GM12878 (cell line): ENCODE measurements around the gene TECTB. TPM values are rescaled to one million over a fixed set of nuclear protein-coding genes. Genes with fewer than 3 reads are reported as not detected.

Experiments
- ATAC-seq: fragments of 200-7000 bp; cut with Tn5 transposase; 3 replicates; pipeline ENCODE4 v1.9.1; 2020; ENCODE audit warnings: mild to moderate bottlenecking, moderate library complexity
- BruUV-seq: library from RNA; stranded (reverse); fragments of 400-500 nt; replicated peaks from 2 replicates; lab custom pipeline; 2021; lab: Mats Ljungman, UMichigan
- CTCF ChIA-PET: fragments of 300-600 bp; sonication (Branson Sonifier 250); formaldehyde crosslinking; extraction: SDS; loops from one replicate; lab custom pipeline; 2021; ENCODE audit warnings: inconsistent platforms; lab: Yijun Ruan, JAX
- POLR2A ChIA-PET: fragments of 350-600 bp; formaldehyde crosslinking; extraction: SDS; loops from one replicate; lab custom pipeline; 2021; ENCODE audit warnings: inconsistent platforms; lab: Charles Lee
- RAD21 ChIA-PET: fragments of 300-600 bp; sonication (Branson Sonifier 250); formaldehyde crosslinking; loops from one replicate; lab custom pipeline; 2023; ENCODE audit warnings: antibody characterized with exemption; ENCODE audit not compliant: unreplicated experiment; lab: Charles Lee
- SMC1A ChIA-PET: fragments of 300-600 bp; sonication (Branson Sonifier 250); formaldehyde crosslinking; loops from one replicate; lab custom pipeline; 2023; ENCODE audit not compliant: unreplicated experiment, uncharacterized antibody; lab: Charles Lee
- DNase-seq: peaks from one replicate; pipeline ENCODE4 v3.0.0-alpha.2; 2011; ENCODE audit warnings: low read depth, low spot score
- FAIRE-seq: peaks from 3 replicates; lab custom pipeline; 2011; peaks lifted over from hg19 to GRCh38; lab: Jason Lieb, UNC
- H2AFZ ChIP-seq: 2 replicates; pipeline ENCODE4 v1.6.0; 2011; ENCODE audit warnings: low read depth, low read length, control low read depth; ENCODE audit not compliant: control insufficient read depth
- H3K27ac ChIP-seq: 2 replicates; pipeline ENCODE4 v1.5.1; 2011; ENCODE audit warnings: control low read depth; ENCODE audit not compliant: control insufficient read depth, insufficient read depth
- H3K27me3 ChIP-seq, 2 experiments: replicated peaks in 1 of 2; 2 replicates each; pipeline versions ENCODE4 v1.6.0 to v1.6.1; 2011; ENCODE audit warnings: low read length in 1 of 2; ENCODE audit not compliant: control insufficient read depth in 2 of 2, insufficient read depth in 2 of 2
- H3K36me3 ChIP-seq, 2 experiments: 2 replicates each; pipeline ENCODE4 v1.5.1; 2011; ENCODE audit warnings: low read length in 1 of 2; ENCODE audit not compliant: control insufficient read depth in 2 of 2, insufficient read depth in 2 of 2
- H3K4me1 ChIP-seq: 2 replicates; pipeline ENCODE4 v1.6.1; 2011; ENCODE audit warnings: mild to moderate bottlenecking, low read length, moderate library complexity, mixed read lengths; ENCODE audit not compliant: control insufficient read depth, insufficient read depth
- H3K4me2 ChIP-seq: 2 replicates; pipeline ENCODE4 v1.6.0; 2011; ENCODE audit warnings: control low read depth; ENCODE audit not compliant: control insufficient read depth, insufficient read depth
- H3K4me3 ChIP-seq: fragments of 200-600 bp; sonication (generic); 2 replicates; pipeline ENCODE4 v1.5.1; 2016
- H3K79me2 ChIP-seq: 2 replicates; pipeline ENCODE4 v1.6.0; 2011; ENCODE audit warnings: low read length; ENCODE audit not compliant: control insufficient read depth, insufficient read depth
- H3K9ac ChIP-seq: 2 replicates; pipeline ENCODE4 v1.8.0; 2011; ENCODE audit warnings: low read length, control low read depth, mixed read lengths; ENCODE audit not compliant: control insufficient read depth, insufficient read depth
- H3K9me3 ChIP-seq: replicated peaks from 3 replicates; pipeline ENCODE4 v1.5.1; 2011; ENCODE audit warnings: mild to moderate bottlenecking, low read length; ENCODE audit not compliant: control insufficient read depth, insufficient read depth
- H4K20me1 ChIP-seq: 2 replicates; pipeline ENCODE4 v1.6.0; 2011; ENCODE audit not compliant: control insufficient read depth, insufficient read depth
- CEBPZ ChIP-seq: fragments of 150-350 bp; IDR thresholded peaks from 2 replicates; pipeline ENCODE4 v1.6.1; 2016; ENCODE audit warnings: low read depth, low read length
- CREM ChIP-seq: IDR thresholded peaks from 2 replicates; pipeline ENCODE4 v1.6.1; 2014; ENCODE audit warnings: antibody characterized with exemption, low read depth
- ELK1 ChIP-seq: IDR thresholded peaks from 2 replicates; pipeline ENCODE4 v1.6.1; 2012; ENCODE audit warnings: low read depth, low read length, improper control_type of control experiment
- MAX ChIP-seq: IDR thresholded peaks from 2 replicates; pipeline ENCODE4 v1.6.1; 2012; ENCODE audit warnings: low read depth, low read length, improper control_type of control experiment
- WGBS: methylation state at CpG from one replicate; pipeline ENCODE4 v1.1.6; 2016; ENCODE audit warnings: low lambda C conversion rate; ENCODE audit not compliant: insufficient replicate concordance, insufficient coverage; ENCODE audit errors: missing lambda C conversion rate; 5-methylcytosine and 5-hydroxymethylcytosine counted together
- in situ Hi-C: fragments of 300-500 bp; cut with MboI; formaldehyde crosslinking; loops from 9 replicates; pipeline ENCODE4 v1.14.3; 2018; ENCODE audit warnings: mixed read lengths
- intact Hi-C: fragments of 100-400 bp; cut with micrococcal nuclease; formaldehyde crosslinking; loops from one replicate; pipeline ENCODE4 v1.14.2; 2022; ENCODE audit not compliant: unreplicated experiment
- polyA plus RNA-seq, 11 experiments: library from polyadenylated mRNA; depleted of rRNA in 4 of 11; unstranded in 6 of 11; stranded (reverse) in 5 of 11; fragments of >200 nt; fragmentation: Nextera tagmentation in 4 of 11; fragmentation: Illumina TruSeq in 1 of 11; extraction: Ambion mirVana in 4 of 11; extraction: Trizol in 1 of 11; gene quantifications; 1 replicate in 1 of 11; 2 replicates in 10 of 11; pipeline versions ENCODE4 v1.2.1 to v1.2.3, GENCODE V29; 2011 to 2016; ENCODE audit warnings: inconsistent platforms in 2 of 11, missing spikeins in 2 of 11, low read depth in 1 of 11
- total RNA-seq, 4 experiments: library from RNA; depleted of rRNA in 3 of 4; stranded (reverse); fragments of >200 nt in 3 of 4; fragmentation: Illumina TruSeq in 1 of 4; extraction: Trizol in 1 of 4; gene quantifications; 2 replicates each; pipeline versions ENCODE4 v1.2.1 to v1.2.3, GENCODE V29; 2013 to 2021

Gene TECTB
- total and polyA plus RNA-seq, 10 of the 15 experiments (the other 5 are each of a cell fraction or from before 2014, with no cell fraction given): not detected

- CTCF ChIA-PET: interaction anchor here (1.1 to 5.8 kb wide), 6 partner anchors 9 to 195 kb away, joined by 3 to 32 read pairs (median 5); no protein-coding TSS in a partner anchor
- RAD21 ChIA-PET: no interaction called here
Observed at GRCh38 chr10:112311481-112311880, 28.3 kb downstream of the TECTB start.

More at GRCh38 chr10:112311481-112311880, 28.3 kb downstream of the TECTB start:
- H2AFZ ChIP-seq: no peak overlapping the region
- SMC1A ChIA-PET: interaction anchor here (1.3 to 1.5 kb wide), 2 partner anchors 127 to 175 kb away, joined by 3 to 5 read pairs; no protein-coding TSS in a partner anchor
- no peak for TF ChIP-seq CEBPZ
- no peak for TF ChIP-seq CREM
- TF ChIP-seq ELK1: no peak
- TF ChIP-seq MAX: no peak
- ATAC-seq (no peak), DNase-seq (no peak), FAIRE-seq (no peak)
- H3K4me1 ChIP-seq: no peaks in the 10 kb centered on the region
- BruUV-seq: no TSS peak
- in situ Hi-C loops (loop anchor here (5.0 kb wide), 1 partner anchor 174 kb away; no protein-coding TSS in a partner anchor), intact Hi-C loops (loop anchor here (10.0 kb wide), 1 partner anchor 1757 kb away; no protein-coding TSS in a partner anchor)
- WGBS: 41% methylated on average over 3 of the region's 3 CpGs
- H3K4me3 ChIP-seq: no peak overlapping the region
- no peaks in the 10 kb centered on the region for H3K9me3 ChIP-seq
- no peaks in the 10 kb centered on the region for H3K36me3 ChIP-seq
- no peak overlapping the region for H3K4me2 ChIP-seq
- no peaks in the 10 kb centered on the region; a peak in 1 of 4 replicates for H3K27me3 ChIP-seq
- H3K27ac ChIP-seq: no peak overlapping the region
- no peak overlapping the region for H3K9ac ChIP-seq
- no peaks in the 10 kb centered on the region for H3K79me2 ChIP-seq
- no peaks in the 10 kb centered on the region for H4K20me1 ChIP-seq
- POLR2A ChIA-PET: no interaction called here
